ENCODE results near the gene GATAD2B.

The GATAD2B gene

GRCh38 chr1:153951183-153951582, 28.4 kb upstream of the GATAD2B start:
- DNase-seq = no peak

- peak; percentile 62 for DNase-seq
Measured at GRCh38 chr1:153946622-153947241, 24.0 kb upstream of the GATAD2B start, which contains the start of gene DENND4B. Gene DENND4B (minus strand): TSS chr1:153946718. CDS start chr1:153944374, 2,344 bp downstream.

- DNase-seq = peak; percentile 51
Measured at GRCh38 chr1:153945795-153946621, 23.2 kb upstream of the GATAD2B start.

- DNase-seq = peak; percentile 51
Measured at GRCh38 chr1:153945131-153945794, 22.5 kb upstream of the GATAD2B start.

GRCh38 chr1:153944827-153945117, 22.0 kb upstream of the GATAD2B start:
- no peak for DNase-seq

GRCh38 chr1:153944005-153944826, 21.4 kb upstream of the GATAD2B start:
- no peak for DNase-seq

- DNase-seq = no peak
Measured at GRCh38 chr1:153942766-153943549, 20.2 kb upstream of the GATAD2B start.

GRCh38 chr1:153941826-153942725, 19.3 kb upstream of the GATAD2B start:
- no peak for DNase-seq

GRCh38 chr1:153940756-153941155, 18.0 kb upstream of the GATAD2B start:
- DNase-seq = no peak

GRCh38 chr1:153939476-153939875, 16.7 kb upstream of the GATAD2B start:
- DNase-seq = no peak

GRCh38 chr1:153938996-153939395, 16.2 kb upstream of the GATAD2B start:
- DNase-seq = no peak

GRCh38 chr1:153937331-153937730, 14.6 kb upstream of the GATAD2B start:
- no peak for DNase-seq

GRCh38 chr1:153936011-153936802, 13.4 kb upstream of the GATAD2B start:
- no peak for DNase-seq

GRCh38 chr1:153934746-153935145, 12.0 kb upstream of the GATAD2B start:
- no peak for DNase-seq

GRCh38 chr1:153933955-153934354, 11.2 kb upstream of the GATAD2B start:
- no peak for DNase-seq

- DNase-seq = no peak
Measured at GRCh38 chr1:153933430-153933829, 10.7 kb upstream of the GATAD2B start.

- no peak for DNase-seq
Measured at GRCh38 chr1:153932156-153933131, 9.7 kb upstream of the GATAD2B start.

- no peak for DNase-seq
Measured at GRCh38 chr1:153929981-153930948, 7.5 kb upstream of the GATAD2B start.
